SK-N-MC (cell line): ENCODE measurements around the gene DNAL4.

Experiments used
- EZH2 ChIP-seq: fragments of 200-600 bp; sonication (generic); IDR thresholded peaks from one replicate; pipeline ENCODE4 v1.6.1; 2017; ENCODE audit warnings: antibody characterized with exemption
- FOXP2 ChIP-seq: optimal IDR thresholded peaks from 2 replicates; pipeline ENCODE3; 2011; ENCODE audit warnings: mild to moderate bottlenecking, moderate library complexity; ENCODE audit not compliant: insufficient read depth; ENCODE audit errors: extremely low read length, control extremely low read depth
- POLR2AphosphoS5 ChIP-seq: IDR thresholded peaks from 2 replicates; pipeline ENCODE4 v1.6.1; 2012; ENCODE audit warnings: mild to moderate bottlenecking, low read depth, low read length, borderline replicate concordance

DNA sequence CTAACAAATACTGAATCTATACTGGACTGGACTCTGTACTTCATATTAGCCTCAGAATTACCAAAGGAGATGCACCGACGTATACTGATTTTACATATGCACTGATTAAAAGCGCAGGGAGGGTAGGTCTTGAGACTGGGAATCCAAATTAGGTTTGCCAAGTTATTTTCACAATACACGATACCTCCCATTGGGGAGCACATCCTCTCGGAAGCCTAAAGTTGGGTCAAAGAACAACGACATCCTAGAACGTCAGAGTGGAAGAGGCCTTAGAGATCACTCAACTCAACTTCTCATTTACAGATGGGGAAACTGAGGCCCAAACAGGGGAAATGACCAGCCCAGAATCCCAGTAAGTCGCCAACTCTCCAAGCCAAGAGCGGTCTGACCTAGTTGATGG is 626 bp downstream of the DNAL4 start:
- no peak for TF ChIP-seq POLR2AphosphoS5
- no peak for TF ChIP-seq EZH2
- TF ChIP-seq FOXP2, result no peak
